GM21737 (cell line): ENCODE results near the gene EXT2.

ENCODE experiments used
- ATAC-seq: cut with Tn5 transposase; IDR thresholded peaks from one replicate; pipeline ENCODE4 v1.9.1; 2021; ENCODE audit warnings: mild to moderate bottlenecking, moderate library complexity; ENCODE audit not compliant: unreplicated experiment

Gene EXT2

GRCh38 chr11:44083906-44084305, 11.6 kb upstream of the EXT2 start:
- no peak for ATAC-seq

GRCh38 chr11:44085330-44085729, 10.1 kb upstream of the EXT2 start:
- no peak for ATAC-seq

DNA sequence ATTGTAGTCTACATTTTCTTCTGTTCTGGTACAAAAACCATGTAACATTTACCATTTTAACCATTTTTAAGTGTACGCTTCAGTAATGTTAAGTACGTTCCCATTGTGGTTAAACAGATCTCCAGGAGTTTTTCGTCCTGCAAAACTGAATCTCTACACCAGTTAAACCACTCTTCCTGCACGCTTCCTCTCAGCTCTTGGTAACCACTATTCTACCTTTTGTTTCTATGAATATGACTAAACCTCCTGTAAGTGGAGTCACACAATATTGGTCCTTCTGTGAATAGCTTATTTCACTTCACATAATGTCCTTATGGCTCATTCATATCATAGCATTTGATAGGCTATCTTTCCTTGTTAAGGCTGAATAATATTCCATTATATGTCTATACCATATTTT, 7.1 kb upstream of the EXT2 start:
- ATAC-seq = no peak

DNA sequence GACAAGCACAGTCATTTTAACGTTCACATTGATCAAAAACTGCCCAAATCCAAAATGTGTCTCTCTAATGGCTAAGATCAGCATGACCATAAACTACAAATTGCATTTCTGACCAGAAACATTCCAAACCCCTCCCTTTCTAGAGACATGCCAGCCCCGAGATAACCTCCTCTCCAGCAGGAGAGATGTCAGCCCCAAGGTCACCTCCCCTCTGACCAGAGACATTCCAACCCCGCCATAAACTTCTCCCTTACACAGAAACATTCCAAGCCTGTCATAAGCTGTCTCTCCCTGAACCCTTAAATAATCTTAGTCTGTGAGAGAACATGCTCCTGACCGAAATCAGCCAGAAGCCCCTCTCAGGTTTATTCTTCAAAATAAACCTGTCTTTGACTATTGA, 6.6 kb upstream of the EXT2 start:
- ATAC-seq = no peak

DNA sequence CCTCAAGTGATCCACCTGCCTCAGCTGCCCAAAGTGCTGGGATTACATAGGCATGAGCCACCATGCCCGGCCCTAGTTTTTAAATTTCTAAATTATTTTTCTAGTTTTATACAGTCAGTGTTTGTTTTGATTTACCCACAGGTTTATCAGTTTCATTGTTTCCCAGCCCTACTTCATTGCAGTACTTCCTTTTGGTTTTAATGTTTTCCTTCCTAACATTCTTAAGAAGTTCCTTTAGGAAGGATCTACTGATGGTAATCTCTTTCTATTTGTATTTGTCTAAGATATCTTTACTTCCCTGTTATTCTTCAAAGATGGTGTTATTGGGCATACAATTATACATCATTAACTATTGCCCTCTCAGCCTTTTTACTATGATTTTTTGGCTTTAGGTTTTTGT, 4.9 kb upstream of the EXT2 start:
- no peak for ATAC-seq

DNA sequence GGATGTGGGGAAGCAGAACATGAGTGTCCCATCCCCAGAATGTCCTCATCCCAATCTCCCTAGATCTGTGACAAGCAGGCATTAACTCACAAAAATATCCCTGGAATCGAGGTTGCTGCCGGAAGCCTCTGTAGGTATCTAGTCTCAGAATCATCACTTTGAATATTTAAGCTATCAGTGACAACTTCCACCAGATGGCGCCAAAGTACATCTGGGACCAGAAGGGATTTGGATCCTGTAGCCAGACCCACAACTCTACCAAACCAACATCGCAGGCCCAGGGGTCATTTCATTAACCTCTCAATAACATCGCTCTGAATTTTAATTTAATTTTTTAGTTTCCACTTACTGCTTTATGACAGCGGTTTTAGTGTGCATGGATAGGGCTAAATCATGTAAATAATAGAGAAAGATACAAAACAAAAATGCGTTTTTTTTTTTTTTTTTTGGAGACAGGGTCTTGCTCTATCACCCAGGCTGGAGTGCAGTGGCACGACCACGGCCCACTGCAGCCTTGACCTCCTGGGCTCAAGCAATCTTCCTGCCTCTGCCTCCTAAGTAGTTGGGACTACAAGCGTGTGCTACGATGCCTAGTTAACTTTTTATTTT, 1.1 kb upstream of the EXT2 start:
- no peak for ATAC-seq

DNA sequence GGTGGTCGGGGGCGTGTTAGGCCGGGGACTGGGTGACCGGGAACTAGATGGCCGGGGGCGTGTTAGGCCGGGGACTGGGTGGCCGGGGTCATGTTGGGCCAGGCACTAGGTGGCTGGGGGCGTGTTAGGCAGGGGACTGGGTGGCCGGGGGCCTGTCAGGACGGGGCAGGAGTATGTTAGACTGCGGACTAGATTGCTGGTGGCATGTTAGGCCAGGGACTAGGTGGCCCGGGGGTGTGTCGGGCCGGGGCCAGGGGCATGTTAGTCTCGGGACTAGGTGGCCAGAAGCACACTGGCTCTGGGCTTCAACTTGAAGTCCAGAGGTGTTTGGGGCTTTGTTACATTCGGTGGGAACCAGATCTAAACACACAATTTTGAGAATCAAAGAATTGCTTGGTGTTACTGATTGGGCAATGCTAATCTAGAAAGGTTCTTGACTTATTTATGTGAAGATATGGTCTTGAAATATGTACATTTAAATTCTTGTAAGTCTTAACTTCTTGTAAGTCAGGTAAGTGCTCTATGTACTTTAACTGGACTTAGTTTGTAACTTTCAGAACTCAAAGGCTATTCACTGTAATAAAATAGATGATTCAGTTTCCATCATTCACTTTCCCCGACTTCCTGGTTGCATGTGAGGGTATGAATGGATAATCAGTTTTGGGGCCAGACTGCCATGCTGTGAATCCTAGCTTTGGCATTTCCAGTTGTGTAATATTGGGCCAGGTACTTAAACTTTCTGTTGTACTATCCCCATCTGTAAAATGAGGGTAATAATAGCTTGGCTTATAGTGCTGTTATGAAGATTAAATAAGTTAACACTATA, 1.1 kb downstream of the EXT2 start:
- ATAC-seq = no peak

GRCh38 chr11:44097821-44098220, 2.3 kb downstream of the EXT2 start:
- no peak for ATAC-seq

GRCh38 chr11:44101098-44101497, 5.6 kb downstream of the EXT2 start:
- ATAC-seq = no peak

GRCh38 chr11:44104481-44105294, 9.2 kb downstream of the EXT2 start:
- no peak for ATAC-seq

GRCh38 chr11:44108260-44108659, 12.8 kb downstream of the EXT2 start:
- no peak for ATAC-seq

- peak; percentile 91 for ATAC-seq
These were observed 14.8 kb downstream of the EXT2 start for GRCh38 chr11:44110231-44110679.

GRCh38 chr11:44112091-44112821, 16.8 kb downstream of the EXT2 start:
- no peak for ATAC-seq

DNA sequence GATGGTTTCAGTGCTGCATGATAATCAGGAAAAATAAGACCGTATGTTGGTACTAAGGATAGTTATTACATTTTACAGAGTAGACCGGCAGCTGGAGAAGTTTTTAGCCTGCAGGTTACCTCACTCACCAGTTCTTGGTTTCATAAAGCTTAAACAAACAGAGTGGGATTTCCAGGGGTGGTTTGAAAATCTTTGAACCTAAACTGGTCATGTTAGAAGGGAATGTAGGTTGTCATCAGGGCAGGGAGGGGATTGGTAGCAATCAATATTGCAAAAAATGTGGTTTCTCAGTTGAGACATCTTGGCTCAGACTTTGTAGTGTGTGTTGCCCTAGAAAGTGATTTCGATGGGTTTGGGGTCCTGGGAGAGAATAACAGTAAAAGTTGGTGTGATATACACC, 17.5 kb downstream of the EXT2 start:
- ATAC-seq = no peak

GRCh38 chr11:44113572-44113971, 18.1 kb downstream of the EXT2 start:
- ATAC-seq = no peak

DNA sequence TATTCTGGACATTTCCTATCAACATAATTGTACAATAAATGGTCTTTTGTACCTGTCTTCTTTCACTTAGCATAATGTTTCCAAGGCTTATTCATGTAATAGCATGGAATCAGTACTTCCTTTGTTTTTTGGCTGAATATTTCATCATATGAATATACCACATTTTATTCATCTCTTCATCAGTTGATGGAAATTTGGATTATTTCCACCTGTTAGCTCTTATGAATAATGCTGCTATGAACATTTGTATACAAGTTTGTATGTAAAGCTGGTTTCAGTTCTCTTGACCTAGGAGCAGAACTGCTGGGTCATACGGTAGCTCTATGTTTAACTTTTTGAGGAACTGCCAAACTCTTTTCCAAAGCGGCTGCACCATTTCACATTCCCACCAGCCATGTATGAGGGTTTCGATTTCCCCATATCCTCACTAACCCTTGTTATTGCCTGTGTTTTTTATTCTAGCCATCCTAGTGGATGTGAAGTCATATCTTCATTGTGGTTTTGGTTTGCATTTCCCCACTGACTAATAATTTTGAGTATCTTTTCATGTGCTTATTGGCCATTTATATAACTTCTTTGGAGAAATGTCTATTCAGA, 20.9 kb downstream of the EXT2 start:
- ATAC-seq = no peak

DNA sequence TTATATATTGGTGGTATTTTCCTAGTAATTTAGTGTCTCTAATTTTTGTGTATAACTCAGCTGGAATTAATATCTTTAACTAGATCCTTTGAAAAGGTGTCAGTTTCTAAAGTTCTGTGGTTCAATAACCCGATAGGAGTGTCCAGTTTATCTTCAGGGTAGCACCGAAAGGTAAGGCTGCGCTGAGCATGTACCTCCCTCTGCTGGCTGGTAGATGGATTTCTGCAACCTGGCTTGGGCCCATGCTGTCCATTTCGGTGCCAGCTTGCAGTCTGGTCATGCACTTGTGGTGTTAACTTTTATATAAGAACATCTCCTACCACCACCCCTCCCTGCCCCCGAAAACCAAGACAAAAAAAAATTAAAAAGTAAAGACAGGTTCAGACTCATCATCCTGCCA, 24.7 kb downstream of the EXT2 start:
- ATAC-seq = no peak

GRCh38 chr11:44125598-44125997, 30.1 kb downstream of the EXT2 start:
- ATAC-seq = no peak

GRCh38 chr11:44126304-44126703, 30.8 kb downstream of the EXT2 start:
- ATAC-seq = no peak

GRCh38 chr11:44127130-44127529, 31.7 kb downstream of the EXT2 start:
- no peak for ATAC-seq

DNA sequence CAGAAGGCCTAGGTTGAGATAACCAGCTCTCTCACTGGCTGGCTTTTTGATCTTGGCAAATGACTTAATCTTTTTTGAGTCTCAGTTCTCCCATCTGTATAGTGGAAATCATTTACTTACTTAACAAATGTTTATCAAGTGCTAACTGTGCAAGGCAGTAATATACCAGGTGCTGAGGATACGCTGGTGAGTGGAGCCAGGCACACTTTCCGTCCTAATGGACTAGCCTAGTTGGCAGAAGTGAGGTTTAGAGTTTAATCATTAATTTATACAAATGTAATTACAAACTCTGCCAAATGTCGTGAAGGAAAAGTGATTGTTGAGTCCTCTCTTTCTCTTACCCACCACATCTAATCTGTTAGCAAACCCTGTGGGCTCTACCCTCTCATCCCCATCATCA, 33.3 kb downstream of the EXT2 start:
- ATAC-seq = no peak
